Stimulated activated CD4-positive, alpha-beta T cell treated with anti-CD3 and anti-CD28 coated beads, Interleukin-4, amount 100 ng/mL, for 48 hours (primary cell): ENCODE data around the gene STUM.
"Not testable (repeated sequence)": the region's sequence is repeated elsewhere in the genome, so short reads cannot be mapped to it uniquely, and the experiment has no call there.

Experiments used
- DNase-seq, 2 donors: peaks; one replicate each; pipeline ENCODE4 v3.0.0-alpha.2; 2020; ENCODE audit warnings: low read depth in 2 of 2

STUM gene

GRCh38 chr1:226603858-226604559 is 55.4 kb downstream of the STUM start:
- DNase-seq = no peak

- DNase-seq = no peak
Observed at GRCh38 chr1:226604560-226605317, 56.2 kb downstream of the STUM start.

- no peak for DNase-seq
Observed at GRCh38 chr1:226605318-226605950, 56.9 kb downstream of the STUM start.

GRCh38 chr1:226606311-226607267 is 58.0 kb downstream of the STUM start:
- DNase-seq = no peak

- DNase-seq = no peak
Observed at GRCh38 chr1:226607268-226607660, 58.7 kb downstream of the STUM start.

- no peak for DNase-seq
Observed at GRCh38 chr1:226607821-226608220, 59.3 kb downstream of the STUM start.

- DNase-seq = peak; percentile 56 to 64
Observed at GRCh38 chr1:226608699-226609505, 60.3 kb downstream of the STUM start.

GRCh38 chr1:226609836-226610455 is 61.4 kb downstream of the STUM start:
- no peak for DNase-seq

GRCh38 chr1:226610671-226611070 is 62.1 kb downstream of the STUM start:
- no peak for DNase-seq

GRCh38 chr1:226611301-226611700 is 62.7 kb downstream of the STUM start:
- no peak for DNase-seq

- not testable (repeated sequence) for DNase-seq
Observed at GRCh38 chr1:226611980-226612379, 63.4 kb downstream of the STUM start.

- DNase-seq = no peak
Observed at GRCh38 chr1:226615876-226616275, 67.3 kb downstream of the STUM start.

GRCh38 chr1:226616636-226617035 is 68.1 kb downstream of the STUM start:
- DNase-seq = no peak

GRCh38 chr1:226617109-226617508 is 68.5 kb downstream of the STUM start:
- no peak for DNase-seq

- DNase-seq = not testable (repeated sequence)
Observed at GRCh38 chr1:226617719-226618118, 69.2 kb downstream of the STUM start.

- DNase-seq = no peak
Observed at GRCh38 chr1:226618380-226618779, 69.8 kb downstream of the STUM start.

- DNase-seq = no peak
Observed at GRCh38 chr1:226619031-226619430, 70.5 kb downstream of the STUM start.

- DNase-seq = no peak
Observed at GRCh38 chr1:226622012-226622411, 73.4 kb downstream of the STUM start.

- DNase-seq = no peak
Observed at GRCh38 chr1:226624526-226624925, 76.0 kb downstream of the STUM start.

GRCh38 chr1:226625326-226625725 is 76.8 kb downstream of the STUM start:
- no peak for DNase-seq
